ENCODE data around the gene EOLA2.
"Not testable (repeated sequence)": the region's sequence is repeated elsewhere in the genome, so short reads cannot be mapped to it uniquely, and the experiment has no call there.

EOLA2 gene

GRCh38 chrX:149932150-149932549 lies 6.1 kb downstream of the EOLA2 start:
- not testable (repeated sequence) for FAIRE-seq

- not testable (repeated sequence) for FAIRE-seq
Measured at GRCh38 chrX:149931355-149931754, 6.9 kb downstream of the EOLA2 start.

GRCh38 chrX:149929400-149929799 lies 8.9 kb downstream of the EOLA2 start, which contains the start of gene HSFX4:
HSFX4 (plus strand) TSS chrX:149929573; CDS start chrX:149929645, 72 bp downstream.
- not testable (repeated sequence) for FAIRE-seq

- FAIRE-seq = not testable (repeated sequence)
Measured at GRCh38 chrX:149928635-149929034, 9.7 kb downstream of the EOLA2 start.

GRCh38 chrX:149927964-149928258 lies 10.4 kb downstream of the EOLA2 start:
- FAIRE-seq = not testable (repeated sequence)

- FAIRE-seq = not testable (repeated sequence)
Measured at GRCh38 chrX:149927245-149927963, 10.9 kb downstream of the EOLA2 start.

- not testable (repeated sequence) for FAIRE-seq
Measured at GRCh38 chrX:149924434-149924833, 13.9 kb downstream of the EOLA2 start.

- not testable (repeated sequence) for FAIRE-seq
Measured at GRCh38 chrX:149923836-149924235, 14.5 kb downstream of the EOLA2 start.

- FAIRE-seq = no peak
Measured at GRCh38 chrX:149916745-149917392, 21.4 kb downstream of the EOLA2 start.

- no peak for FAIRE-seq
Measured at GRCh38 chrX:149910178-149910695, 28.1 kb downstream of the EOLA2 start.

- no peak for FAIRE-seq
Measured at GRCh38 chrX:149909324-149910177, 28.7 kb downstream of the EOLA2 start.

GRCh38 chrX:149908727-149909126 lies 29.6 kb downstream of the EOLA2 start:
- no peak for FAIRE-seq

- FAIRE-seq = no peak
Measured at GRCh38 chrX:149908308-149908707, 30.0 kb downstream of the EOLA2 start.

GRCh38 chrX:149903889-149904748 lies 34.2 kb downstream of the EOLA2 start:
- FAIRE-seq = no peak

GRCh38 chrX:149898554-149898953 lies 39.7 kb downstream of the EOLA2 start:
- FAIRE-seq = no peak

- FAIRE-seq = not testable (repeated sequence)
Measured at GRCh38 chrX:149890828-149891227, 47.5 kb downstream of the EOLA2 start.
